GM23248 (cell line): Measurements from ENCODE around the gene CYB5RL.

Experiments used
- EZH2 ChIP-seq: fragments of 200-600 bp; sonication (generic); IDR thresholded peaks from 2 replicates; pipeline ENCODE4 v1.6.1; 2018; ENCODE audit warnings: antibody characterized with exemption, mild to moderate bottlenecking; ENCODE audit not compliant: insufficient read depth, poor library complexity, severe bottlenecking
- EZH2phosphoT487 ChIP-seq: fragments of 200-600 bp; sonication (generic); IDR thresholded peaks from 2 replicates; pipeline ENCODE4 v1.6.1; 2018; ENCODE audit warnings: antibody characterized with exemption, moderate library complexity, mild to moderate bottlenecking, low read depth; ENCODE audit not compliant: insufficient read depth

DNA sequence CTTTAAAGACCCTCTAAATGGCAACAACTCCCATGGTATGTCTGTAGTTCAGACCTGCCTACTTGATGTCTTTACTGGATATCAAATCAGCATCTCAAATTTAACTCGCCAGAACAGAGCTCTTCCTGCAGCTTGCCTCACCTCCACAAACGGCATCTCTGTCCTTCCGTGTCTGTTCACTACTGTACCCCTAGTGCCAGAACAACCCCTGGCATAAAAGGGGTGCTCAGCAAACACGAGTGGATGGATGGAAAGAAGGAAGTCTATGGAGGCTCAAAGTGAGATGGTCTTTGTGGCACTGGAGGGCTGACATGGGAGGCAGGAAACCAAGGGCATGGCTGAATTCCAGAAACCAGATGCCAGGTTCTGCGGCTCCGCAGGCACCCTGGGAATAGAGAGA, 22.9 kb upstream of the CYB5RL start:
- TF ChIP-seq EZH2phosphoT487 = no peak
- no peak for TF ChIP-seq EZH2
